Stimulated activated naive B cell treated with anti-CD40 and anti-IgM and Interleukin-4, amounts not matched to agents 10 μg/mL and 1 μg/mL and 100 μg/mL, for 72 hours (primary cell): ENCODE data around the gene CPNE5.

Experiments used
- ATAC-seq, 2 donors: fragments of 150-1000 bp; cut with Tn5 transposase; replicated peaks; 2 replicates each; pipeline ENCODE4 v1.10.0; 2021; ENCODE audit warnings: moderate library complexity in 1 of 2
- DNase-seq: peaks from one replicate; pipeline ENCODE4 v3.0.0; 2021
- H3K27ac Mint-ChIP-seq: one replicate; pipeline ENCODE4 v1.8.0; 2022; ENCODE audit warnings: mild to moderate bottlenecking, mixed read lengths
- H3K27me3 Mint-ChIP-seq, 2 donors: one replicate each; pipeline ENCODE4 v1.8.0; 2022; ENCODE audit warnings: mixed read lengths in 2 of 2
- H3K36me3 Mint-ChIP-seq, 2 donors: one replicate each; pipeline ENCODE4 v1.8.0; 2022; ENCODE audit warnings: mixed read lengths in 2 of 2, mild to moderate bottlenecking in 1 of 2
- H3K4me1 Mint-ChIP-seq, 2 donors: one replicate each; pipeline ENCODE4 v1.8.0; 2022; ENCODE audit warnings: mixed read lengths in 2 of 2, mild to moderate bottlenecking in 1 of 2
- H3K4me3 Mint-ChIP-seq, 2 donors: one replicate each; pipeline ENCODE4 v1.8.0; 2022; ENCODE audit warnings: mild to moderate bottlenecking in 2 of 2, mixed read lengths in 2 of 2, moderate library complexity in 1 of 2
- H3K9me3 Mint-ChIP-seq, 2 donors: one replicate each; pipeline ENCODE4 v1.8.0; 2022; ENCODE audit warnings: mixed read lengths in 2 of 2, mild to moderate bottlenecking in 1 of 2

The CPNE5 gene

GRCh38 chr6:36744304-36744673 is 95.0 kb downstream of the CPNE5 start:
- ATAC-seq = no peak
- no peak for DNase-seq
- peak overlapping the region; percentile 38 for H3K27ac Mint-ChIP-seq
- H3K4me1 Mint-ChIP-seq = peaks cover 50 to 60% of the 10 kb centered on the region in 2 donors
- no peak overlapping the region for H3K4me3 Mint-ChIP-seq
- H3K27me3 Mint-ChIP-seq = no peaks in the 10 kb centered on the region
- H3K9me3 Mint-ChIP-seq = no peaks in the 10 kb centered on the region
- peaks cover 0 to 6% of the 10 kb centered on the region in 2 donors for H3K36me3 Mint-ChIP-seq

GRCh38 chr6:36743538-36744303 is 95.5 kb downstream of the CPNE5 start:
- H3K4me1 Mint-ChIP-seq = peaks cover 52 to 61% of the 10 kb centered on the region in 2 donors
- ATAC-seq (no peak), DNase-seq (no peak)
- H3K27me3 Mint-ChIP-seq = no peaks in the 10 kb centered on the region
- no peaks in the 10 kb centered on the region for H3K9me3 Mint-ChIP-seq
- peak overlapping the region in 1 of 2 donors; percentile 9 for H3K4me3 Mint-ChIP-seq
- H3K36me3 Mint-ChIP-seq = peaks cover 0 to 6% of the 10 kb centered on the region in 2 donors
- H3K27ac Mint-ChIP-seq = peak overlapping the region; percentile 38

- Mint-ChIP-seq H3K27ac (no peak overlapping the region), H3K4me1 (peaks cover 51 to 64% of the 10 kb centered on the region in 2 donors), H3K36me3 (peaks cover 0 to 3% of the 10 kb centered on the region in 2 donors)
Observed at GRCh38 chr6:36743032-36743431, 96.2 kb downstream of the CPNE5 start.

GRCh38 chr6:36742146-36742545 is 97.1 kb downstream of the CPNE5 start:
- ATAC-seq = no peak
- Mint-ChIP-seq H3K4me1 (peaks cover 54 to 73% of the 10 kb centered on the region in 2 donors), H3K4me3 (no peak overlapping the region), H3K9me3 (no peaks in the 10 kb centered on the region), H3K27ac (no peak overlapping the region), H3K27me3 (no peaks in the 10 kb centered on the region), H3K36me3 (peaks cover 0 to 3% of the 10 kb centered on the region in 2 donors)
- no peak for DNase-seq

More at GRCh38 chr6:36743032-36743431, 96.2 kb downstream of the CPNE5 start:
- no peaks in the 10 kb centered on the region for H3K27me3 Mint-ChIP-seq
- ATAC-seq = no peak
- H3K9me3 Mint-ChIP-seq = no peaks in the 10 kb centered on the region
- DNase-seq = no peak
- no peak overlapping the region for H3K4me3 Mint-ChIP-seq

GRCh38 chr6:36740818-36741179 is 98.4 kb downstream of the CPNE5 start:
- no peak overlapping the region for H3K4me3 Mint-ChIP-seq
- peaks cover 51 to 78% of the 10 kb centered on the region in 2 donors for H3K4me1 Mint-ChIP-seq
- H3K36me3 Mint-ChIP-seq = peaks cover 0 to 3% of the 10 kb centered on the region in 2 donors
- no peaks in the 10 kb centered on the region for H3K27me3 Mint-ChIP-seq
- DNase-seq (no peak), ATAC-seq (peak in 1 of 2 donors; percentile 14)
- peak overlapping the region; percentile 77 for H3K27ac Mint-ChIP-seq
- H3K9me3 Mint-ChIP-seq = no peaks in the 10 kb centered on the region

GRCh38 chr6:36739947-36740817 is 99.1 kb downstream of the CPNE5 start:
- DNase-seq = no peak
- no peak overlapping the region for H3K4me3 Mint-ChIP-seq
- H3K27me3 Mint-ChIP-seq = no peaks in the 10 kb centered on the region
- H3K9me3 Mint-ChIP-seq = no peaks in the 10 kb centered on the region
- H3K27ac Mint-ChIP-seq = peak overlapping the region; percentile 77
- peaks cover 0 to 3% of the 10 kb centered on the region in 2 donors for H3K36me3 Mint-ChIP-seq
- peaks cover 50 to 80% of the 10 kb centered on the region in 2 donors for H3K4me1 Mint-ChIP-seq
- peak; percentile 65 to 68 for ATAC-seq

GRCh38 chr6:36738108-36738507 is 101.1 kb downstream of the CPNE5 start:
- Mint-ChIP-seq H3K36me3 (peaks cover 0 to 3% of the 10 kb centered on the region in 2 donors), H3K4me3 (no peak overlapping the region), H3K27ac (no peak overlapping the region), H3K4me1 (peaks cover 40 to 80% of the 10 kb centered on the region in 2 donors), H3K9me3 (no peaks in the 10 kb centered on the region), H3K27me3 (no peaks in the 10 kb centered on the region)
- no peak for DNase-seq
- ATAC-seq = no peak

- no peaks in the 10 kb centered on the region for H3K9me3 Mint-ChIP-seq
- no peaks in the 10 kb centered on the region for H3K27me3 Mint-ChIP-seq
- no peak for ATAC-seq
- peaks cover 33 to 73% of the 10 kb centered on the region in 2 donors for H3K4me1 Mint-ChIP-seq
- H3K4me3 Mint-ChIP-seq = no peak overlapping the region
- no peaks in the 10 kb centered on the region for H3K36me3 Mint-ChIP-seq
- DNase-seq = no peak
- H3K27ac Mint-ChIP-seq = no peak overlapping the region
Observed at GRCh38 chr6:36737043-36737785, 102.0 kb downstream of the CPNE5 start.

GRCh38 chr6:36735110-36736071 is 103.9 kb downstream of the CPNE5 start:
- Mint-ChIP-seq H3K27me3 (no peaks in the 10 kb centered on the region), H3K27ac (peak overlapping the region; percentile 63), H3K9me3 (no peaks in the 10 kb centered on the region), H3K36me3 (no peaks in the 10 kb centered on the region), H3K4me1 (peaks cover 30 to 58% of the 10 kb centered on the region in 2 donors), H3K4me3 (peak overlapping the region; percentile 59 to 71)
- DNase-seq (no peak), ATAC-seq (peak; percentile 85 to 88)

- ATAC-seq (no peak), DNase-seq (no peak)
- Mint-ChIP-seq H3K36me3 (no peaks in the 10 kb centered on the region), H3K4me1 (peaks cover 26 to 50% of the 10 kb centered on the region in 2 donors), H3K27me3 (no peaks in the 10 kb centered on the region), H3K9me3 (no peaks in the 10 kb centered on the region), H3K27ac (peak overlapping the region; percentile 63), H3K4me3 (peak overlapping the region; percentile 59 to 71)
Observed at GRCh38 chr6:36734486-36735060, 104.7 kb downstream of the CPNE5 start.

GRCh38 chr6:36733300-36733699 is 105.9 kb downstream of the CPNE5 start:
- ATAC-seq (no peak), DNase-seq (no peak)
- peaks cover 33 to 54% of the 10 kb centered on the region in 2 donors for H3K4me1 Mint-ChIP-seq
- no peak overlapping the region for H3K4me3 Mint-ChIP-seq
- no peaks in the 10 kb centered on the region for H3K27me3 Mint-ChIP-seq
- H3K27ac Mint-ChIP-seq = no peak overlapping the region
- no peaks in the 10 kb centered on the region for H3K9me3 Mint-ChIP-seq
- no peaks in the 10 kb centered on the region for H3K36me3 Mint-ChIP-seq

- ATAC-seq (no peak), DNase-seq (no peak)
- Mint-ChIP-seq H3K36me3 (no peaks in the 10 kb centered on the region), H3K4me3 (no peak overlapping the region), H3K9me3 (peaks cover 0 to 5% of the 10 kb centered on the region in 2 donors), H3K4me1 (peaks cover 39 to 55% of the 10 kb centered on the region in 2 donors), H3K27me3 (no peaks in the 10 kb centered on the region), H3K27ac (no peak overlapping the region)
Observed at GRCh38 chr6:36731622-36732310, 107.5 kb downstream of the CPNE5 start.
